Astrocyte of the spinal cord (primary cell): ENCODE results near the gene SMARCAL1.
"Not testable (repeated sequence)": the region's sequence is repeated elsewhere in the genome, so short reads cannot be mapped to it uniquely, and the experiment has no call there.

Source experiments
- DNase-seq: peaks from one replicate; pipeline ENCODE4 v3.0.0; 2011; ENCODE audit warnings: low read depth, low spot score
- H3K4me3 ChIP-seq: 2 replicates; pipeline ENCODE4 v1.5.1; 2011; ENCODE audit warnings: low read depth, mild to moderate bottlenecking, low read length, moderate library complexity
- in situ Hi-C: cut with HindIII; loops from 2 replicates; pipeline ENCODE4 v1.10.0; 2017; ENCODE audit warnings: low sequenced_read_pairs
- TF ChIP-seq, protein P1 (sequence below): IDR thresholded peaks from 2 replicates; pipeline ENCODE4 v1.5.1; 2012; ENCODE audit warnings: low read depth, mild to moderate bottlenecking, low read length, inconsistent platforms

The SMARCAL1 gene

DNA sequence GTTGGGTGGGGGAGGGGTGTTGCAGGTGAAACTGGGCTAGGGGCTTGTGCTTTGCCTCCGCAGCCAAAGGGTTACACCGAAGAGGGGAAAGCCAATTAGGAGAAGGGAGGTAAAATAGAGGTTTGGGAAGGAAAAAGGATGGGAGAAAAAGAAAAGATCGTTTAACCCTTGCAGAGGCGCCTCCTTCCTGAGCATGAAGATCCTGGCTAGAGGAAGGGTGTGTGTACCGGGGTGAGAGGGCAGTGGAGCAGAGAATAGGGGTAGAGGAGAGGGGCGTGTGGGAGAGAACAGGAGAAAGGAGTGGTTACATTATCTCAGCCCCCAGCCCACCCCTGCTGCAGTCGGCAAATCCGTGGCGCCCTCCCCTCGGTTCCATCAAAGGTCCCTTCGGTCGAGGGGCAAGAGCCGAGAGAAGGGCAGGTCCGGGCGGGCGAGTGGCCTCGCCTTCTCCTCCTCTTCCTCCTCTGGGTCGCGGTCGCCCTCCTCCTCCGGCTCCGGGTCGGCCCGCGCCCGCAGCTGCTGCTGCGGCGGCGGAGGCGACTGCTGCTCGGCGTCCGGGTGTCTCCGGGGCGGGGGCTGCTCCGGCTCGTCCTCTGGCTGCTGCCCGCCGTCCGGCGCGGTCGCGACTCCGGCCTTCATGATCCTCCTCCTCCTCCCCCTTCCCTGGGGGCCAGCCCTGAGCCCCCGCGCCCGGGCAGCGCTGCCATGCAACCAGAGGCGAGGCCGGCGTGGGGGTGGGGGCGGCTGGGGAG is 41.1 kb upstream of the SMARCAL1 start:
- no peak for DNase-seq
- in situ Hi-C loops, result no loop called here
- TF ChIP-seq, protein P1, sequence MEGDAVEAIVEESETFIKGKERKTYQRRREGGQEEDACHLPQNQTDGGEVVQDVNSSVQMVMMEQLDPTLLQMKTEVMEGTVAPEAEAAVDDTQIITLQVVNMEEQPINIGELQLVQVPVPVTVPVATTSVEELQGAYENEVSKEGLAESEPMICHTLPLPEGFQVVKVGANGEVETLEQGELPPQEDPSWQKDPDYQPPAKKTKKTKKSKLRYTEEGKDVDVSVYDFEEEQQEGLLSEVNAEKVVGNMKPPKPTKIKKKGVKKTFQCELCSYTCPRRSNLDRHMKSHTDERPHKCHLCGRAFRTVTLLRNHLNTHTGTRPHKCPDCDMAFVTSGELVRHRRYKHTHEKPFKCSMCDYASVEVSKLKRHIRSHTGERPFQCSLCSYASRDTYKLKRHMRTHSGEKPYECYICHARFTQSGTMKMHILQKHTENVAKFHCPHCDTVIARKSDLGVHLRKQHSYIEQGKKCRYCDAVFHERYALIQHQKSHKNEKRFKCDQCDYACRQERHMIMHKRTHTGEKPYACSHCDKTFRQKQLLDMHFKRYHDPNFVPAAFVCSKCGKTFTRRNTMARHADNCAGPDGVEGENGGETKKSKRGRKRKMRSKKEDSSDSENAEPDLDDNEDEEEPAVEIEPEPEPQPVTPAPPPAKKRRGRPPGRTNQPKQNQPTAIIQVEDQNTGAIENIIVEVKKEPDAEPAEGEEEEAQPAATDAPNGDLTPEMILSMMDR, result no peak
- H3K4me3 ChIP-seq, result peak overlapping the region; percentile 48

DNA sequence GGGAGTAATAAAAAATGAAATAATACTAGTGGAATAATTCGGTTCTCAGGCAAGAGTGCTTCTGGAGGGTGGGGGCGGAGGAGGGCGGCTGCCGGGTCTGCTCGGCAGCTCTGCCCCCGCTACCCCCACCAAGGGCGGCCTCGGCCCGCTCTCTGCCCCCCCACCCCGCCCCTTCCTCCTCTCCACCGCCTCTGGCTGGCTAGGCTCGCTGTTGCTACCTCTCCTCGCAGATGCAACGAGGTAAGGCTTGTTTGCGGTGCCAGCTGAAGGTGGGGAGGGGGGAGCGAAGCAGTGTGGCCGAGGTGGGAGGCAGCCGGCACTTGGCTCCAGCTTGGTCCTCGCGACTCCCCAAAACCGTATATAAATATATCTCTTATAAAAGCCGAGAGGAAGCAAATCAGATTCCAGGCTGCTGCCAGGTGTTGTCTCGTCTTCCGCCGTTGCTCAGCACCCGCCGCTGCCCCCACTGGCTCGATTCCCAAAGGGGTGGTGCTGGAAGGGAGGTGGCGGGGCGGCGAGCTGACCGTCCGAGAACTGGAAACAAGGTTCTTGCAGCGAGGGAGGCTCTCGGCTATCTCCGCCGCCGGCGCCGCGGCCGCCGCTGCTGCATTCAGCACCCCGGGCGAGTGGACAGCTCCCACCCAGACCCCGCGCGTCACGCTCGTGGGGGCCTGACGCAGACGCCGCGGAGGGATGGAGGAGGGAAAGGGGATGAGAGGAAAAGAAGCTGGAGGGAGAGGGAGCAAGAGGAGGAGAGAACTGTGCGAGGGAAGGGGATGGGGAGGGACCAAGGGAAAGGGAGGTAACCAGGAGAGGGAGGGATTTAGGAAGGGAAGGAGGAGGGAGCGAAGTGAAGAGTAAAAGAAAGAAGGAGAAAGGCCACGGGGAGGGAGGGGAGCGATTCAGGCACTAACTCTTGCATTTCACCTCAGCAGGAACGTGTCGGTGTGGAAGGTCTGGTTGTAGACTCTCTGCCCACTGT is 40.3 kb upstream of the SMARCAL1 start, which contains the start of gene MARCHF4:
Gene MARCHF4 (minus strand): TSS at position 763 of the 982 bp plus-strand sequence. CDS start 2,223 bp downstream, outside the sequence.
- TF ChIP-seq, protein P1, result no peak
- in situ Hi-C loops, result no loop called here
- peak; percentile 89 for DNase-seq
- H3K4me3 ChIP-seq, result peak within 1 kb of the TSS; percentile 48

DNA sequence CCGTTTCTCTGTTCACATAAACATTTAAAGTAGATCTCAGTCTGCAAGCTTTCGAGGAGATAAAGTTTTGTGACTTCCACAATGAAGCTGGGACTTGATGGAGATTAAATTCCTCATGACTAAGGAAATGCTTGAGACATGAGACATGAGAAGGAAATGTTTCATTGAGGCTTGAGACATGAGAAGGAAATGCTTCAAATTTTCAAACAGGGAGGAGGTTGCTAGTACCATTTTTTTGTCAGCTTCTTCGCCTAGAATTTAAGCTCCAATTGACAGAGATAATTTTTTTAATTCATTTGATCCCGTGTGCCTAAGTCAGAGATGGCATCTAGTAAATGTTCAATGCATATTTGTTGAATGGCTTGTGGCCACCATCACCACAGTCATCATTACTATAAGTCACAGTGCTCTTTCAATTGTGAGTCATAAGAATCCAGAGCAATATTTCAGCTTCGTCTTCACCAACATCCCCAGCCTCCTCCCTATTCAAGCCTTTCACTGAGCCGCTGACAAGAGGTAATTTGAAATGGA is 39.5 kb upstream of the SMARCAL1 start:
- peak; percentile 81 for DNase-seq
- peak overlapping the region; percentile 48 for H3K4me3 ChIP-seq
- in situ Hi-C loops, result no loop called here
- TF ChIP-seq, protein P1, result no peak

DNA sequence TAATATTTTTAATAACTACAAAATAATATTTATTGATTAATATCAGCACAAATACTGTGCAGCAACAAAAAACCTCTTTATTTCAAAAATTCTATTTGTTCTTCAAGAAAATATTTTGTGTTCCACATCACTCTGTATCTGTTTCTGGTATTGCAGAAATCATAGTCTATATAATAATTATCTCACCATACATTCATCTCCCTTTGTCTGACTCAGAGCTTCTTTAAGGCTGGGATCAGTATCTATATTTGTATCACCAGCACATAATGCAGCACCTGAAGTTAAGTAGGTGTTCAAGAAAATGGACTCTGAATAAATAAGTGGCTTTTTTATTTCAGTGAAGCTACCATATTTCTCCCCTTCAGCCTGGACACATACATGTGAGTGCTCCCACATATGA is 38.4 kb upstream of the SMARCAL1 start:
- no peak for DNase-seq
- TF ChIP-seq, protein P1, result no peak
- in situ Hi-C loops, result no loop called here
- H3K4me3 ChIP-seq, result no peak overlapping the region

DNA sequence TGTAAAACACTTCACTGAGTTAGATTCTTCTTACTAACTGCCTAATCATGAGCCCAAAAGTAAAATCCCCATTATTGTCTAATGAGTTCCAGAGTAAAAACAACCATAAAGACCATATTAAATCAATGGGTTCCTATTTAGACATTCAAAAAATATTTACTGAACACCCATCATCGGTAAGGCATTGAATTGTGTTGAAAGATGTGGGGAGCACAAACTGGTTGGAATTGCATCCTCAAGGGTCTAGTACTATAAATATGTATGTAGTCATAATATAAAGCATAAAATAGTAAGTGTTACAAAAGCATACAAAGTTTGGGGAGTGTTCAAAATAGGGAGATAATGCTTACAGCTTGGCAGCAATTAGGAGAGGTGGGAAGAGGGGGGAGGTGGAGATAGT is 37.0 kb upstream of the SMARCAL1 start:
- in situ Hi-C loops, result no loop called here
- DNase-seq, result no peak
- TF ChIP-seq, protein P1, result no peak
- no peak overlapping the region for H3K4me3 ChIP-seq

DNA sequence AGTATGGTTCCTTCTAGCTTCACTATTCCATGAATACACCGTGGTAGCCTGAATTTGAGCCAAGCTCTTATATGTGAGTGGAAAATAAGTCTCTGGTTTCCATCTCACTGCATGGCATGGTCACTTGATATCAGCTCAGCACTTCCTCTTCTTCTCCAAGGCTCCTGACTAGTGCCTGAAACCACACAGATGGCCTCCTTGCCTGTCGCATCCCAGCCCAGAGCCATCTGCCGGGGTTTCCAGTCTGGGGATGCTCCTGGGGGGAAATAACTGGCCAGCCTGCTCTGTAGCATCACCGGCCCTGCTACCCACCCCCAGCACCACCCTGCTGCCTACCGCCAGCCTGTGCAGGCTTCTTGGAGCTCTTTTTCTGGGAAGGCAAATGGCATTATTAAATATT is 32.3 kb upstream of the SMARCAL1 start:
- no peak for DNase-seq
- in situ Hi-C loops, result no loop called here
- TF ChIP-seq, protein P1, result no peak
- no peak overlapping the region for H3K4me3 ChIP-seq

DNA sequence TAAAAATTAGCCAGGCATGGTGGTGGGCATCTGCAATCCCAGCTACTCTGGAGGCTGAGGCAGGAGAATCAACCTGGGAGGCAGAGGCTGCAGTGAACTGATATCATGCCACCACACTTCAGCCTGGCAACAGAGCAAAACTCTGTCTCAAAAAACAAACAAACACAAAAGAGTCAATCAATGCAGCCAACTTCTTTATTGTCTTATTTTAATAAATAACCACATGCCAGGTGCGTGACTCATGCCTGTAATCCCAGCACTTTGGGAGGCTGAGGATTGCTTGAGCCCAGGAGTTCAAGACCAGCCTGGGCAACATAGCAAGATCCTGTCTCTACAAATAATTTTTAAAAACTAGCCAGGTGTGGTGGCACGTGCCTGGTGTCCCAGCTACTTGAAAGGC is 27.9 kb upstream of the SMARCAL1 start:
- H3K4me3 ChIP-seq, DNase-seq, in situ Hi-C loops: not testable (repeated sequence)
